SK-N-SH (cell line): ENCODE measurements around the gene TBC1D1. TPM values are rescaled to one million over a fixed set of nuclear protein-coding genes. Genes with fewer than 3 reads are reported as not detected.

ENCODE experiments used
- CTCF ChIA-PET: fragments of 300-600, 350-600 bp; formaldehyde crosslinking; extraction: SDS; loops from one replicate; lab custom pipeline; 2021; lab: Yijun Ruan, JAX
- POLR2A ChIA-PET: fragments of 350-600 bp; sonication (Branson Sonifier 250); formaldehyde crosslinking; extraction: SDS; loops from one replicate; lab custom pipeline; 2020; ENCODE audit warnings: antibody characterized with exemption, inconsistent platforms; lab: Yijun Ruan, JAX
- DNase-seq: peaks from one replicate; pipeline ENCODE4 v3.0.0; 2012
- H2AFZ ChIP-seq: fragments of 200-600 bp; sonication (generic); 2 replicates; pipeline ENCODE4 v1.8.1; 2016; ENCODE audit warnings: antibody characterized with exemption, mild to moderate bottlenecking, low read depth
- H3F3A ChIP-seq: fragments of 200-600 bp; sonication (generic); replicated peaks from 2 replicates; pipeline ENCODE3; 2016; ENCODE audit warnings: antibody characterized with exemption, mild to moderate bottlenecking; ENCODE audit not compliant: insufficient read depth
- H3K27ac ChIP-seq, 2 experiments: fragments of 200-500 bp in 1 of 2; fragments of 200-600 bp in 1 of 2; sonication (Bioruptor generic) in 1 of 2; sonication (generic), shearing (Covaris generic) in 1 of 2; 2 replicates each; pipeline versions ENCODE4 v1.5.1 to v1.6.1; 2014 to 2016; ENCODE audit warnings: low read depth in 2 of 2, inconsistent platforms in 1 of 2, low read length in 1 of 2, mild to moderate bottlenecking in 1 of 2, mixed read lengths in 1 of 2
- H3K27me3 ChIP-seq: fragments of 200-600 bp; sonication (generic), shearing (Covaris generic); 2 replicates; pipeline ENCODE4 v1.6.1; 2016; ENCODE audit warnings: mixed run types; ENCODE audit not compliant: insufficient read depth
- H3K36me3 ChIP-seq, 2 experiments: fragments of 200-500 bp in 1 of 2; fragments of 200-600 bp in 1 of 2; sonication (Bioruptor generic) in 1 of 2; sonication (generic) in 1 of 2; replicated peaks in 1 of 2; 2 replicates each; pipeline versions ENCODE3 to v1.5.1; 2014 to 2016; ENCODE audit warnings: low read length in 1 of 2, mild to moderate bottlenecking in 1 of 2; ENCODE audit not compliant: insufficient read depth in 2 of 2, control insufficient read depth in 1 of 2
- H3K4me1 ChIP-seq, 2 experiments: fragments of 200-500 bp in 1 of 2; fragments of 200-600 bp in 1 of 2; sonication (Bioruptor generic) in 1 of 2; sonication (generic), shearing (Covaris generic) in 1 of 2; 2 replicates each; pipeline versions ENCODE4 v1.5.1 to v1.6.1; 2014 to 2016; ENCODE audit warnings: low read depth in 1 of 2, low read length in 1 of 2, mixed run types in 1 of 2; ENCODE audit not compliant: insufficient read depth in 2 of 2, control insufficient read depth in 1 of 2
- H3K4me2 ChIP-seq: fragments of 200-600 bp; sonication (generic), shearing (Covaris generic); 2 replicates; pipeline ENCODE4 v1.6.1; 2017; ENCODE audit warnings: mixed run types
- H3K4me3 ChIP-seq, 2 experiments: fragments of 200-500 bp in 1 of 2; fragments of 200-600 bp in 1 of 2; sonication (Bioruptor generic) in 1 of 2; sonication (generic), shearing (Covaris generic) in 1 of 2; 2 replicates each; pipeline versions ENCODE4 v1.5.1 to v1.8.1; 2014 to 2016; ENCODE audit warnings: low read depth in 2 of 2, inconsistent platforms in 1 of 2, low read length in 1 of 2, mild to moderate bottlenecking in 1 of 2, mixed read lengths in 1 of 2, moderate library complexity in 1 of 2
- H3K79me2 ChIP-seq: fragments of 200-600 bp; sonication (generic); 2 replicates; pipeline ENCODE4 v1.8.1; 2017; ENCODE audit warnings: mild to moderate bottlenecking; ENCODE audit not compliant: insufficient read depth
- H3K9ac ChIP-seq: fragments of 200-600 bp; sonication (generic); 2 replicates; pipeline ENCODE4 v1.6.1; 2017; ENCODE audit warnings: mixed run types
- H3K9me2 ChIP-seq: fragments of 200-600 bp; sonication (generic); 2 replicates; pipeline ENCODE4 v1.6.1; 2017; ENCODE audit warnings: mixed run types
- H3K9me3 ChIP-seq: fragments of 200-600 bp; sonication (generic); 2 replicates; pipeline ENCODE4 v1.6.1; 2017; ENCODE audit warnings: mixed run types, mild to moderate bottlenecking, moderate library complexity
- H4K20me1 ChIP-seq: fragments of 200-600 bp; sonication (generic); 2 replicates; pipeline ENCODE4 v1.6.1; 2017; ENCODE audit warnings: mild to moderate bottlenecking, mixed run types; ENCODE audit not compliant: insufficient read depth
- CHD2 ChIP-seq: fragments of 150-350 bp; IDR thresholded peaks from 2 replicates; pipeline ENCODE4 v1.6.1; 2018; ENCODE audit warnings: low read length; ENCODE audit not compliant: partially characterized antibody
- EP300 ChIP-seq, 2 experiments: IDR thresholded peaks; 2 replicates each; pipeline versions ENCODE4 v1.4.0 to v1.6.1; 2012; ENCODE audit warnings: borderline replicate concordance in 1 of 2, low read depth in 1 of 2, low read length in 1 of 2
- FOSL2 ChIP-seq: IDR thresholded peaks from 2 replicates; pipeline ENCODE4 v1.4.0; 2012; ENCODE audit warnings: low read depth, mild to moderate bottlenecking, moderate library complexity, borderline replicate concordance
- FOXM1 ChIP-seq: IDR thresholded peaks from 2 replicates; pipeline ENCODE4 v1.4.0; 2012; ENCODE audit warnings: low read depth, mild to moderate bottlenecking
- GATA2 ChIP-seq: sonication (generic); formaldehyde crosslinking; IDR thresholded peaks from 2 replicates; pipeline ENCODE4 v1.5.0; 2020; ENCODE audit warnings: mild to moderate bottlenecking, missing genetic modification reagents
- IRF3 ChIP-seq: fragments of 150-350 bp; IDR thresholded peaks from 2 replicates; pipeline ENCODE4 v1.6.1; 2016; ENCODE audit warnings: mild to moderate bottlenecking, low read depth, low read length
- PBX3 ChIP-seq: IDR thresholded peaks from 2 replicates; pipeline ENCODE4; 2012
- RAD21 ChIP-seq: IDR thresholded peaks from 2 replicates; pipeline ENCODE4 v1.6.1; 2012; ENCODE audit warnings: mild to moderate bottlenecking, low read length
- RCOR1 ChIP-seq: fragments of 150-350 bp; IDR thresholded peaks from 2 replicates; pipeline ENCODE4 v1.6.1; 2017; ENCODE audit warnings: antibody characterized with exemption, low read length
- RFX5 ChIP-seq: IDR thresholded peaks from 2 replicates; pipeline ENCODE4 v1.6.1; 2012; ENCODE audit warnings: mild to moderate bottlenecking, improper control_type of control experiment, low read length
- RXRA ChIP-seq: IDR thresholded peaks from 2 replicates; pipeline ENCODE4 v1.4.0; 2012; ENCODE audit warnings: low read depth, mild to moderate bottlenecking, borderline replicate concordance
- SIN3A ChIP-seq: IDR thresholded peaks from 2 replicates; pipeline ENCODE4 v1.6.1; 2012; ENCODE audit warnings: low read depth, mild to moderate bottlenecking, low read length, moderate library complexity, borderline replicate concordance
- TCF12 ChIP-seq: IDR thresholded peaks from 2 replicates; pipeline ENCODE4 v1.4.0; 2012
- USF1 ChIP-seq: IDR thresholded peaks from 2 replicates; pipeline ENCODE4 v1.4.0; 2012; ENCODE audit warnings: low read depth, borderline replicate concordance
- USF2 ChIP-seq: fragments of 150-350 bp; IDR thresholded peaks from 2 replicates; pipeline ENCODE4 v1.6.1; 2017; ENCODE audit warnings: antibody characterized with exemption, low read length, low read depth, borderline replicate concordance
- ZBTB33 ChIP-seq: IDR thresholded peaks from 2 replicates; pipeline ENCODE4 v1.4.0; 2012; ENCODE audit warnings: low read depth, borderline replicate concordance
- polyA plus RNA-seq, 3 experiments: library from polyadenylated mRNA; depleted of rRNA; stranded (reverse); fragments of >200 nt; gene quantifications; 2 replicates each; pipeline ENCODE4 v1.2.3, GENCODE V29; 2012

Gene TBC1D1
- polyA plus RNA-seq, 1 of the 3 experiments (the other 2 are of a cell fraction): 29.8 TPM

- POLR2A ChIA-PET: no interaction called here
Measured at GRCh38 chr4:37896206-37896860, 5.4 kb downstream of the TBC1D1 start.

More at GRCh38 chr4:37896206-37896860, 5.4 kb downstream of the TBC1D1 start:
- no peaks in the 10 kb centered on the region for H3F3A ChIP-seq
- no peaks in the 10 kb centered on the region for H3K9me3 ChIP-seq
- H3K79me2 ChIP-seq: no peaks in the 10 kb centered on the region
- no peak overlapping the region for H3K27ac ChIP-seq
- H3K4me2 ChIP-seq: no peak overlapping the region
- CTCF ChIA-PET: interaction anchor here (1.3 to 2.2 kb wide), 2 partner anchors 9 to 294 kb away, joined by 3 to 6 read pairs; no protein-coding TSS in a partner anchor
- H4K20me1 ChIP-seq: no peaks in the 10 kb centered on the region
- H3K9ac ChIP-seq: no peak overlapping the region
- TF ChIP-seq RFX5 (no peak), FOSL2 (no peak), FOXM1 (no peak), EP300 (IDR thresholded peaks at IDR 0.05; ENCODE audit: borderline replicate concordance in 1 of 2, low read depth in 1 of 2, low read length in 1 of 2) (no peak), SIN3A (no peak), RXRA (no peak), RAD21 (no peak), IRF3 (no peak), USF2 (no peak), TCF12 (no peak), USF1 (no peak), GATA2 (CRISPR knock-in tag) (no peak), PBX3 (no peak), RCOR1 (no peak), ZBTB33 (no peak), CHD2 (no peak)
- no peaks in the 10 kb centered on the region for H3K36me3 ChIP-seq
- DNase-seq: no peak
- no peaks in the 10 kb centered on the region for H3K9me2 ChIP-seq
- H2AFZ ChIP-seq: no peak overlapping the region
- no peaks in the 10 kb centered on the region; a peak in 1 of 4 replicates for H3K4me1 ChIP-seq
- no peak overlapping the region for H3K4me3 ChIP-seq
- peaks cover 32% of the 10 kb centered on the region for H3K27me3 ChIP-seq
